Endothelial cell of umbilical vein (primary cell): ENCODE measurements around the gene LILRA1. TPM values are rescaled to one million over a fixed set of nuclear protein-coding genes. Genes with fewer than 3 reads are reported as not detected.
"Not testable (repeated sequence)": the region's sequence is repeated elsewhere in the genome, so short reads cannot be mapped to it uniquely, and the experiment has no call there.

Experiments used
- BruUV-seq: library from RNA; stranded (reverse); fragments of 400-500 nt; replicated peaks from 2 replicates; lab custom pipeline; 2021; lab: Mats Ljungman, UMichigan
- CTCF ChIA-PET: fragments of 300-600, 350-600 bp; sonication (Branson Sonifier 250); formaldehyde crosslinking; loops from one replicate; lab custom pipeline; 2021; ENCODE audit warnings: antibody characterized with exemption, inconsistent platforms; lab: Charles Lee
- POLR2A ChIA-PET: fragments of 300-600, 350-600 bp; sonication (Branson Sonifier 250); formaldehyde crosslinking; loops from one replicate; lab custom pipeline; 2021; ENCODE audit warnings: antibody characterized with exemption, inconsistent platforms; lab: Charles Lee
- DNase-seq: peaks from one replicate; pipeline ENCODE4 v3.0.0-alpha.2; 2011; ENCODE audit warnings: low read depth, low spot score
- FAIRE-seq: peaks from 2 replicates; lab custom pipeline; 2011; peaks lifted over from hg19 to GRCh38; lab: Jason Lieb, UNC
- H2AFZ ChIP-seq: 2 replicates; pipeline ENCODE4 v1.6.0; 2012; ENCODE audit warnings: low read depth, low read length, control low read depth, inconsistent platforms
- H3K27ac ChIP-seq: 2 replicates; pipeline ENCODE4 v1.5.1; 2011; ENCODE audit warnings: low read depth, mild to moderate bottlenecking, control low read depth, low read length, moderate library complexity; ENCODE audit not compliant: insufficient read depth
- H3K27me3 ChIP-seq, 2 experiments: 2 replicates each; pipeline versions ENCODE4 v1.6.0 to v1.6.1; 2011; ENCODE audit warnings: low read length in 2 of 2, mixed read lengths in 1 of 2; ENCODE audit not compliant: control insufficient read depth in 2 of 2, insufficient read depth in 2 of 2
- H3K36me3 ChIP-seq, 2 experiments: 2 replicates in 1 of 2; 3 replicates in 1 of 2; pipeline ENCODE4 v1.5.1; 2011; ENCODE audit warnings: low read length in 2 of 2, mild to moderate bottlenecking in 1 of 2, moderate library complexity in 1 of 2; ENCODE audit not compliant: control insufficient read depth in 2 of 2, insufficient read depth in 2 of 2; ENCODE audit errors: extremely low read depth in 1 of 2
- H3K4me1 ChIP-seq: 3 replicates; pipeline ENCODE4 v1.5.1; 2011; ENCODE audit warnings: mild to moderate bottlenecking, low read length; ENCODE audit not compliant: control insufficient read depth, insufficient read depth; ENCODE audit errors: extremely low read depth
- H3K4me2 ChIP-seq: 2 replicates; pipeline ENCODE4 v1.6.1; 2011; ENCODE audit warnings: low read length, control low read depth, mixed read lengths; ENCODE audit not compliant: insufficient read depth
- H3K4me3 ChIP-seq, 3 experiments: fragments of 200-600 bp in 1 of 3; sonication (generic), shearing (Covaris generic) in 1 of 3; replicated peaks in 1 of 3; 2 replicates each; pipeline ENCODE4 v1.5.1; 2011 to 2016; ENCODE audit warnings: control low read depth in 3 of 3, low read length in 3 of 3, mild to moderate bottlenecking in 2 of 3, inconsistent platforms in 1 of 3, low read depth in 1 of 3, moderate library complexity in 1 of 3; ENCODE audit not compliant: insufficient read depth in 1 of 3
- H3K79me2 ChIP-seq: 2 replicates; pipeline ENCODE4 v1.6.0; 2012; ENCODE audit warnings: low read length, inconsistent platforms; ENCODE audit not compliant: control insufficient read depth, insufficient read depth
- H3K9ac ChIP-seq: replicated peaks from 2 replicates; pipeline ENCODE3; 2011; ENCODE audit warnings: low read length, control low read depth; ENCODE audit not compliant: insufficient read depth; ENCODE audit errors: extremely low read depth
- H3K9me1 ChIP-seq: replicated peaks from 3 replicates; pipeline ENCODE4 v1.6.0; 2011; ENCODE audit warnings: mild to moderate bottlenecking, low read length; ENCODE audit not compliant: control insufficient read depth, insufficient read depth; ENCODE audit errors: extremely low read depth
- H3K9me3 ChIP-seq: replicated peaks from 2 replicates; pipeline ENCODE4 v1.5.1; 2012; ENCODE audit warnings: low read length, inconsistent platforms; ENCODE audit not compliant: control insufficient read depth, insufficient read depth
- H4K20me1 ChIP-seq: replicated peaks from 2 replicates; pipeline ENCODE3; 2011; ENCODE audit warnings: mild to moderate bottlenecking, low read length; ENCODE audit not compliant: control insufficient read depth, insufficient read depth; ENCODE audit errors: extremely low read depth
- EZH2 ChIP-seq: IDR thresholded peaks from 2 replicates; pipeline ENCODE4 v1.6.1; 2012; ENCODE audit warnings: borderline replicate concordance, low read depth, mild to moderate bottlenecking, moderate library complexity, low read length, inconsistent platforms; ENCODE audit not compliant: severe bottlenecking
- FOS ChIP-seq: IDR thresholded peaks from 2 replicates; pipeline ENCODE4 v1.6.1; 2011; ENCODE audit warnings: mild to moderate bottlenecking, low read length, moderate library complexity, borderline replicate concordance; ENCODE audit not compliant: insufficient read depth
- GATA2 ChIP-seq: IDR thresholded peaks from 2 replicates; pipeline ENCODE4 v1.7.0; 2011; ENCODE audit warnings: low read depth, mild to moderate bottlenecking, moderate library complexity, mixed read lengths, low read length; ENCODE audit not compliant: insufficient read length, insufficient read depth
- JUN ChIP-seq: IDR thresholded peaks from 2 replicates; pipeline ENCODE4 v1.6.1; 2011; ENCODE audit warnings: borderline replicate concordance, low read depth; ENCODE audit not compliant: insufficient read length, insufficient read depth
- MYC ChIP-seq: IDR thresholded peaks from one replicate; pipeline ENCODE4 v1.6.1; 2011; ENCODE audit warnings: mild to moderate bottlenecking, low read depth, low read length
- POLR2A ChIP-seq: IDR thresholded peaks from 2 replicates; pipeline ENCODE4 v1.6.1; 2012; ENCODE audit warnings: low read depth, mild to moderate bottlenecking, control low read depth, low read length
- POLR2AphosphoS5 ChIP-seq: IDR thresholded peaks from 2 replicates; pipeline ENCODE4 v1.6.1; 2012; ENCODE audit warnings: low read depth, mild to moderate bottlenecking, control low read depth, low read length, moderate library complexity; ENCODE audit not compliant: insufficient read depth
- dilution Hi-C: fragments of 300-500 bp; cut with MboI; formaldehyde crosslinking; loops from one replicate; pipeline ENCODE4 v1.15.0; 2019; ENCODE audit warnings: low sequenced_read_pairs; ENCODE audit not compliant: extremely low pct_ligation_motif_present
- intact Hi-C: fragments of 100-400 bp; cut with micrococcal nuclease; formaldehyde crosslinking; loops from one replicate; pipeline ENCODE4 v1.10.0; 2022
- polyA plus RNA-seq, 4 experiments: library from polyadenylated mRNA; depleted of rRNA in 3 of 4; stranded (reverse) in 3 of 4; unstranded in 1 of 4; fragments of >200 nt; gene quantifications; 2 replicates each; pipeline versions ENCODE4 v1.2.1 to v1.2.3, GENCODE V29; 2011 to 2012; ENCODE audit warnings: missing spikeins in 1 of 4
- total RNA-seq: library from RNA; stranded (reverse); gene quantifications from 2 replicates; pipeline ENCODE4 v1.2.3, GENCODE V29; 2021
- TF ChIP-seq, protein P1 (sequence below), 2 donors: IDR thresholded peaks; 1 replicate in 1 of 2; 2 replicates in 1 of 2; pipeline ENCODE4 v1.5.1; 2011; ENCODE audit warnings: low read length in 2 of 2, mild to moderate bottlenecking in 2 of 2, moderate library complexity in 2 of 2, control low read depth in 1 of 2, inconsistent platforms in 1 of 2, low read depth in 1 of 2; ENCODE audit not compliant: insufficient read depth in 1 of 2; ENCODE audit errors: extremely low read depth in 1 of 2
- TF ChIP-seq, protein P2 (sequence below): IDR thresholded peaks from 2 replicates; pipeline ENCODE4 v1.6.1; 2011; ENCODE audit not compliant: insufficient read depth, insufficient read length

LILRA1 gene
- total and polyA plus RNA-seq, 2 donors (not counting 3 experiments of a cell fraction or from before 2014, with no cell fraction given) = not detected

DNA sequence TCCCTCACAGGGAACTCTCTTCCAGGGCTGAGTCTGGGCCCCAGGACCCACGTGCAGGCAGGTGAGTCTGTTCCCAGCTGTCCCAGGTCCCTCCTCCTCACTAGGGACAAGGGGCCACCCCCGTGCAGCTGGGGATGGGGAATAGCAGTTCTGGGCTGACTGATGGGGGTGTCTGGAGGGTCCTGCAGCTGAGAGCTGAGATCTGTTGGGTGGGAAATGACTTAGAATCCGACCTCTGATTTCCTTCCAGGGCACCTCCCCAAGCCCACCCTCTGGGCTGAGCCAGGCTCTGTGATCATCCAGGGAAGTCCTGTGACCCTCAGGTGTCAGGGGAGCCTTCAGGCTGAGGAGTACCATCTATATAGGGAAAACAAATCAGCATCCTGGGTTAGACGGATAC, 19.4 kb upstream of the LILRA1 start:
- no peaks in the 10 kb centered on the region for H4K20me1 ChIP-seq
- dilution Hi-C loops (no loop called here), intact Hi-C loops (no loop called here)
- H3K9ac ChIP-seq = no peak overlapping the region
- no peak overlapping the region for H3K4me3 ChIP-seq
- ChIA-PET POLR2A (no interaction called here), CTCF (no interaction called here)
- no peaks in the 10 kb centered on the region for H3K27me3 ChIP-seq
- H3K4me2 ChIP-seq = no peak overlapping the region
- no peak for FAIRE-seq
- H3K9me3 ChIP-seq = no peaks in the 10 kb centered on the region
- H3K79me2 ChIP-seq = no peaks in the 10 kb centered on the region
- TF ChIP-seq MYC (no peak), GATA2 (no peak)
- DNase-seq = no peak
- H2AFZ ChIP-seq = no peak overlapping the region
- no peaks in the 10 kb centered on the region for H3K4me1 ChIP-seq
- H3K9me1 ChIP-seq = no peaks in the 10 kb centered on the region
- no TSS peak for BruUV-seq
- no peak overlapping the region for H3K27ac ChIP-seq
- no peaks in the 10 kb centered on the region for H3K36me3 ChIP-seq

DNA sequence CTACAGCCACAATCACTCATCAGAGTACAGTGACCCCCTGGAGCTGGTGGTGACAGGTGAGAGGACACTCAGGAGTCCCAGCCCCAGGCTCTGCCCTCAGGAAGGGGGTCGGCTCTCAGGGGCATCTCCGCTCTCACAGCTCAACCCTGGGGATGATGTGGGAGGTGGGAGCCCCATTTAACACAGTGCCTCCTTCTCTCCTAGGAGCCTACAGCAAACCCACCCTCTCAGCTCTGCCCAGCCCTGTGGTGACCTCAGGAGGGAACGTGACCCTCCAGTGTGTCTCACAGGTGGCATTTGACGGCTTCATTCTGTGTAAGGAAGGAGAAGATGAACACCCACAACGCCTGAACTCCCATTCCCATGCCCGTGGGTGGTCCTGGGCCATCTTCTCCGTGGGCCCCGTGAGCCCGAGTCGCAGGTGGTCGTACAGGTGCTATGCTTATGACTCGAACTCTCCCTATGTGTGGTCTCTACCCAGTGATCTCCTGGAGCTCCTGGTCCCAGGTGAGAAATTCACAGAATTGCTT, 18.8 kb upstream of the LILRA1 start:
- H3K9ac ChIP-seq = no peak overlapping the region
- no peaks in the 10 kb centered on the region for H3K4me1 ChIP-seq
- no peak overlapping the region for H3K27ac ChIP-seq
- H3K79me2 ChIP-seq = no peaks in the 10 kb centered on the region
- H4K20me1 ChIP-seq = no peaks in the 10 kb centered on the region
- H3K9me3 ChIP-seq = no peaks in the 10 kb centered on the region
- H3K9me1 ChIP-seq = no peaks in the 10 kb centered on the region
- H3K27me3 ChIP-seq = no peaks in the 10 kb centered on the region
- CTCF ChIA-PET = no interaction called here
- no peak overlapping the region for H3K4me2 ChIP-seq
- DNase-seq = no peak
- dilution Hi-C loops = no loop called here
- H2AFZ ChIP-seq = no peak overlapping the region
- no peak for FAIRE-seq
- H3K4me3 ChIP-seq = no peak overlapping the region
- H3K36me3 ChIP-seq = no peaks in the 10 kb centered on the region
- no TSS peak for BruUV-seq
- intact Hi-C loops = no loop called here
- no peak for TF ChIP-seq FOS
- TF ChIP-seq, protein P1, sequence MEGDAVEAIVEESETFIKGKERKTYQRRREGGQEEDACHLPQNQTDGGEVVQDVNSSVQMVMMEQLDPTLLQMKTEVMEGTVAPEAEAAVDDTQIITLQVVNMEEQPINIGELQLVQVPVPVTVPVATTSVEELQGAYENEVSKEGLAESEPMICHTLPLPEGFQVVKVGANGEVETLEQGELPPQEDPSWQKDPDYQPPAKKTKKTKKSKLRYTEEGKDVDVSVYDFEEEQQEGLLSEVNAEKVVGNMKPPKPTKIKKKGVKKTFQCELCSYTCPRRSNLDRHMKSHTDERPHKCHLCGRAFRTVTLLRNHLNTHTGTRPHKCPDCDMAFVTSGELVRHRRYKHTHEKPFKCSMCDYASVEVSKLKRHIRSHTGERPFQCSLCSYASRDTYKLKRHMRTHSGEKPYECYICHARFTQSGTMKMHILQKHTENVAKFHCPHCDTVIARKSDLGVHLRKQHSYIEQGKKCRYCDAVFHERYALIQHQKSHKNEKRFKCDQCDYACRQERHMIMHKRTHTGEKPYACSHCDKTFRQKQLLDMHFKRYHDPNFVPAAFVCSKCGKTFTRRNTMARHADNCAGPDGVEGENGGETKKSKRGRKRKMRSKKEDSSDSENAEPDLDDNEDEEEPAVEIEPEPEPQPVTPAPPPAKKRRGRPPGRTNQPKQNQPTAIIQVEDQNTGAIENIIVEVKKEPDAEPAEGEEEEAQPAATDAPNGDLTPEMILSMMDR (IDR thresholded peaks at IDR 0.05; ENCODE audit: extremely low read depth in 1 of 2, insufficient read depth in 1 of 2, low read depth in 1 of 2, low read length in 2 of 2) = no peak
- no peak for TF ChIP-seq GATA2
- TF ChIP-seq EZH2 = no peak
- no peak for TF ChIP-seq POLR2AphosphoS5
- no peak for TF ChIP-seq MYC
- TF ChIP-seq POLR2A = no peak
- TF ChIP-seq JUN = no peak
- TF ChIP-seq, protein P2, sequence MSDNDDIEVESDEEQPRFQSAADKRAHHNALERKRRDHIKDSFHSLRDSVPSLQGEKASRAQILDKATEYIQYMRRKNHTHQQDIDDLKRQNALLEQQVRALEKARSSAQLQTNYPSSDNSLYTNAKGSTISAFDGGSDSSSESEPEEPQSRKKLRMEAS = no peak
- POLR2A ChIA-PET = no interaction called here

DNA sequence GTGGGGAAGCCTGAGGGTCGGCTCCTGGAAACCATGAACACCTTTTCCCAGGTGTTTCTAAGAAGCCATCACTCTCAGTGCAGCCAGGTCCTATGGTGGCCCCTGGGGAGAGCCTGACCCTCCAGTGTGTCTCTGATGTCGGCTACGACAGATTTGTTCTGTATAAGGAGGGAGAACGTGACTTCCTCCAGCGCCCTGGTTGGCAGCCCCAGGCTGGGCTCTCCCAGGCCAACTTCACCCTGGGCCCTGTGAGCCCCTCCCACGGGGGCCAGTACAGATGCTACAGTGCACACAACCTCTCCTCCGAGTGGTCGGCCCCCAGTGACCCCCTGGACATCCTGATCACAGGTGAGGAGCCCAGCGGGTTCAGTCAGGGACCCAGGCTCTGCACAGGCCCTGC, 18.2 kb upstream of the LILRA1 start:
- H3K27ac ChIP-seq, dilution Hi-C loops, DNase-seq, H3K4me2 ChIP-seq, intact Hi-C loops, H3K27me3 ChIP-seq, POLR2A ChIA-PET, H3K9ac ChIP-seq, CTCF ChIA-PET, H3K4me1 ChIP-seq, H3K79me2 ChIP-seq, H2AFZ ChIP-seq, H3K9me3 ChIP-seq, BruUV-seq, H4K20me1 ChIP-seq, H3K4me3 ChIP-seq, H3K9me1 ChIP-seq, H3K36me3 ChIP-seq, FAIRE-seq: not testable (repeated sequence)
